ENCODE results near the gene ZNF722. TPM values are rescaled to one million over a fixed set of nuclear protein-coding genes. Genes with fewer than 3 reads are reported as not detected.

ZNF722 gene
- total and polyA plus RNA-seq, 2 donors (not counting 1 experiment from before 2014, with no cell fraction given): not detected

GRCh38 chr7:64046041-64046389 is 47.4 kb downstream of the ZNF722 start:
- Histone ChIP-seq H2AFZ (ENCODE audit: low read length) (no peak overlapping the region), H3K36me3 (ENCODE audit: control insufficient read depth, insufficient read depth, low read length) (no peaks in the 10 kb centered on the region), H3K9ac (ENCODE audit: insufficient read depth, low read length) (no peak overlapping the region), H3K27ac (ENCODE audit: insufficient read depth, low read length) (no peak overlapping the region), H3K27me3 (ENCODE audit: control insufficient read depth, insufficient read depth, low read length) (no peaks in the 10 kb centered on the region), H3K79me2 (ENCODE audit: control insufficient read depth, insufficient read depth, low read length) (no peaks in the 10 kb centered on the region), H3K4me2 (ENCODE audit: extremely low read depth, insufficient read depth, low read length) (no peak overlapping the region), H3K4me3 (replicated peaks in 1 of 4; ENCODE audit: control extremely low read depth in 1 of 4, insufficient read depth in 1 of 4, low read depth in 3 of 4, low read length in 4 of 4) (no peak overlapping the region), H3K9me3 (ENCODE audit: control insufficient read depth, insufficient read depth, low read depth, low read length) (peaks cover 2% of the 10 kb centered on the region), H4K20me1 (ENCODE audit: control insufficient read depth, extremely low read depth, insufficient read depth, low read length) (no peaks in the 10 kb centered on the region), H3K4me1 (ENCODE audit: control insufficient read depth, extremely low read depth, insufficient read depth, low read length) (no peaks in the 10 kb centered on the region)
- DNase-seq (ENCODE audit: low read depth in 2 of 2): no peak
- TF ChIP-seq, protein P1, sequence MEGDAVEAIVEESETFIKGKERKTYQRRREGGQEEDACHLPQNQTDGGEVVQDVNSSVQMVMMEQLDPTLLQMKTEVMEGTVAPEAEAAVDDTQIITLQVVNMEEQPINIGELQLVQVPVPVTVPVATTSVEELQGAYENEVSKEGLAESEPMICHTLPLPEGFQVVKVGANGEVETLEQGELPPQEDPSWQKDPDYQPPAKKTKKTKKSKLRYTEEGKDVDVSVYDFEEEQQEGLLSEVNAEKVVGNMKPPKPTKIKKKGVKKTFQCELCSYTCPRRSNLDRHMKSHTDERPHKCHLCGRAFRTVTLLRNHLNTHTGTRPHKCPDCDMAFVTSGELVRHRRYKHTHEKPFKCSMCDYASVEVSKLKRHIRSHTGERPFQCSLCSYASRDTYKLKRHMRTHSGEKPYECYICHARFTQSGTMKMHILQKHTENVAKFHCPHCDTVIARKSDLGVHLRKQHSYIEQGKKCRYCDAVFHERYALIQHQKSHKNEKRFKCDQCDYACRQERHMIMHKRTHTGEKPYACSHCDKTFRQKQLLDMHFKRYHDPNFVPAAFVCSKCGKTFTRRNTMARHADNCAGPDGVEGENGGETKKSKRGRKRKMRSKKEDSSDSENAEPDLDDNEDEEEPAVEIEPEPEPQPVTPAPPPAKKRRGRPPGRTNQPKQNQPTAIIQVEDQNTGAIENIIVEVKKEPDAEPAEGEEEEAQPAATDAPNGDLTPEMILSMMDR (conservative IDR thresholded peaks at IDR 0.05 in 1 of 2, IDR thresholded peaks at IDR 0.05 in 1 of 2; ENCODE audit: low read depth in 1 of 2, low read length in 2 of 2): no peak
- no peak for TF ChIP-seq EZH2 (IDR thresholded peaks at IDR 0.05; ENCODE audit: low read length, missing control alignments)

Other genes starting within 250 kb of the ZNF722 start
- 1.5 and 6.4 TPM in 2 replicates for gene ZNF727, start 46.6 kb downstream of the ZNF722 start, total RNA-seq
- gene ZNF727, start 46.6 kb downstream of the ZNF722 start, polyA plus RNA-seq: not detected in 2 replicates
- gene ZNF735, start 208.4 kb downstream of the ZNF722 start, total RNA-seq: not detected in 2 replicates
- not detected in 2 replicates for gene ZNF735, start 208.4 kb downstream of the ZNF722 start, polyA plus RNA-seq
- gene ZNF679, start 229.6 kb downstream of the ZNF722 start, total RNA-seq: not detected in 2 replicates
- gene ZNF679, start 229.6 kb downstream of the ZNF722 start, polyA plus RNA-seq: not detected in 2 replicates

Data from fibroblast of lung (primary cell).